Fibroblast of lung (primary cell): Measurements from ENCODE around the gene GPR26. TPM values are rescaled to one million over a fixed set of nuclear protein-coding genes. Genes with fewer than 3 reads are reported as not detected.

ENCODE experiments used
- DNase-seq, 2 donors: peaks; one replicate each; pipeline versions ENCODE4 v3.0.0 to v3.0.0-alpha.2; 2010; ENCODE audit warnings: low read depth in 2 of 2
- H2AFZ ChIP-seq: 2 replicates; pipeline ENCODE4 v1.5.1; 2012; ENCODE audit warnings: low read length, control low read depth, inconsistent platforms
- H3K27ac ChIP-seq: 2 replicates; pipeline ENCODE4 v1.5.1; 2011; ENCODE audit warnings: low read length, control low read depth; ENCODE audit not compliant: insufficient read depth
- H3K27me3 ChIP-seq: 2 replicates; pipeline ENCODE4 v1.5.1; 2011; ENCODE audit warnings: mild to moderate bottlenecking, low read length; ENCODE audit not compliant: control insufficient read depth, insufficient read depth
- H3K36me3 ChIP-seq: 2 replicates; pipeline ENCODE4 v1.5.1; 2011; ENCODE audit warnings: low read length; ENCODE audit not compliant: control insufficient read depth, insufficient read depth
- H3K4me1 ChIP-seq: 2 replicates; pipeline ENCODE4 v1.5.1; 2011; ENCODE audit warnings: low read length; ENCODE audit not compliant: control insufficient read depth, insufficient read depth; ENCODE audit errors: extremely low read depth
- H3K4me2 ChIP-seq: 2 replicates; pipeline ENCODE4 v1.5.1; 2011; ENCODE audit warnings: low read length, control low read depth; ENCODE audit not compliant: insufficient read depth; ENCODE audit errors: extremely low read depth
- H3K4me3 ChIP-seq, 4 experiments: fragments of 200-600 bp in 1 of 4; sonication (generic) in 1 of 4; replicated peaks in 1 of 4; 2 replicates each; pipeline ENCODE4 v1.5.1; 2011 to 2016; ENCODE audit warnings: low read length in 4 of 4, low read depth in 3 of 4, mild to moderate bottlenecking in 3 of 4, control low read depth in 2 of 4, inconsistent platforms in 1 of 4, mixed read lengths in 1 of 4; ENCODE audit not compliant: insufficient read depth in 1 of 4; ENCODE audit errors: control extremely low read depth in 1 of 4
- H3K79me2 ChIP-seq: 2 replicates; pipeline ENCODE4 v1.5.1; 2012; ENCODE audit warnings: mild to moderate bottlenecking, low read length, inconsistent platforms; ENCODE audit not compliant: control insufficient read depth, insufficient read depth
- H3K9ac ChIP-seq: 2 replicates; pipeline ENCODE4 v1.5.1; 2011; ENCODE audit warnings: mild to moderate bottlenecking, low read length, control low read depth; ENCODE audit not compliant: insufficient read depth
- H3K9me3 ChIP-seq: 2 replicates; pipeline ENCODE4 v1.5.1; 2012; ENCODE audit warnings: low read depth, low read length; ENCODE audit not compliant: control insufficient read depth, insufficient read depth
- H4K20me1 ChIP-seq: 2 replicates; pipeline ENCODE4 v1.5.1; 2011; ENCODE audit warnings: low read length; ENCODE audit not compliant: control insufficient read depth, insufficient read depth; ENCODE audit errors: extremely low read depth
- CTCF ChIP-seq, 2 donors: IDR thresholded peaks in 1 of 2; conservative IDR thresholded peaks in 1 of 2; 1 replicate in 1 of 2; 2 replicates in 1 of 2; pipeline ENCODE4 v1.5.1; 2011 to 2012; ENCODE audit warnings: low read length in 2 of 2, control low read depth in 1 of 2, inconsistent platforms in 1 of 2, low read depth in 1 of 2, mild to moderate bottlenecking in 1 of 2
- EZH2 ChIP-seq: IDR thresholded peaks from 2 replicates; pipeline ENCODE4 v1.5.1; 2012; ENCODE audit warnings: low read length, control low read depth, mild to moderate bottlenecking; ENCODE audit errors: missing control alignments
- polyA plus RNA-seq, 2 donors: library from polyadenylated mRNA; depleted of rRNA in 1 of 2; stranded (reverse) in 1 of 2; unstranded in 1 of 2; fragments of >200 nt; gene quantifications; 2 replicates each; pipeline ENCODE4 v1.2.1, GENCODE V29; 2011 to 2012; ENCODE audit warnings: missing spikeins in 1 of 2
- total RNA-seq: library from RNA; depleted of rRNA; stranded (reverse); fragments of >200 nt; gene quantifications from 2 replicates; pipeline ENCODE4 v1.2.1, GENCODE V29; 2014

Gene GPR26
- total and polyA plus RNA-seq, 2 donors (not counting 1 experiment from before 2014, with no cell fraction given): not detected

GRCh38 chr10:123724747-123725146, 58.6 kb downstream of the GPR26 start:
- Histone ChIP-seq H3K79me2 (no peaks in the 10 kb centered on the region), H3K4me2 (no peak overlapping the region), H2AFZ (no peak overlapping the region), H3K27me3 (no peaks in the 10 kb centered on the region), H4K20me1 (no peaks in the 10 kb centered on the region), H3K4me1 (no peaks in the 10 kb centered on the region), H3K27ac (no peak overlapping the region), H3K4me3 (no peak overlapping the region), H3K9ac (no peak overlapping the region), H3K9me3 (no peaks in the 10 kb centered on the region), H3K36me3 (no peaks in the 10 kb centered on the region)
- TF ChIP-seq EZH2 (no peak), CTCF (conservative IDR thresholded peaks at IDR 0.05 in 1 of 2, IDR thresholded peaks at IDR 0.05 in 1 of 2; ENCODE audit: low read depth in 1 of 2, low read length in 2 of 2) (no peak)
- no peak for DNase-seq

- no peak for TF ChIP-seq CTCF (conservative IDR thresholded peaks at IDR 0.05 in 1 of 2, IDR thresholded peaks at IDR 0.05 in 1 of 2; ENCODE audit: low read depth in 1 of 2, low read length in 2 of 2)
- TF ChIP-seq EZH2: no peak
Measured at GRCh38 chr10:123726381-123726780, 60.2 kb downstream of the GPR26 start.

GRCh38 chr10:123726836-123727235, 60.7 kb downstream of the GPR26 start:
- Histone ChIP-seq H3K4me3 (no peak overlapping the region), H3K27me3 (no peaks in the 10 kb centered on the region), H3K9me3 (no peaks in the 10 kb centered on the region), H3K4me1 (no peaks in the 10 kb centered on the region), H3K4me2 (no peak overlapping the region), H3K79me2 (no peaks in the 10 kb centered on the region), H3K36me3 (no peaks in the 10 kb centered on the region), H3K9ac (no peak overlapping the region), H2AFZ (no peak overlapping the region), H4K20me1 (no peaks in the 10 kb centered on the region), H3K27ac (no peak overlapping the region)
- TF ChIP-seq EZH2 (no peak), CTCF (conservative IDR thresholded peaks at IDR 0.05 in 1 of 2, IDR thresholded peaks at IDR 0.05 in 1 of 2; ENCODE audit: low read depth in 1 of 2, low read length in 2 of 2) (no peak)
- no peak for DNase-seq

More at GRCh38 chr10:123726381-123726780, 60.2 kb downstream of the GPR26 start:
- no peak overlapping the region for H3K4me3 ChIP-seq
- H3K9ac ChIP-seq: no peak overlapping the region
- H4K20me1 ChIP-seq: no peaks in the 10 kb centered on the region
- H3K27me3 ChIP-seq: no peaks in the 10 kb centered on the region
- H3K27ac ChIP-seq: no peak overlapping the region
- no peaks in the 10 kb centered on the region for H3K4me1 ChIP-seq
- no peaks in the 10 kb centered on the region for H3K79me2 ChIP-seq
- H2AFZ ChIP-seq: no peak overlapping the region
- DNase-seq: no peak
- H3K36me3 ChIP-seq: no peaks in the 10 kb centered on the region
- H3K9me3 ChIP-seq: no peaks in the 10 kb centered on the region
- H3K4me2 ChIP-seq: no peak overlapping the region
